Peyer's patch (tissue), 4 donors: ENCODE results near the gene CADPS.

Source experiments
- POLR2A ChIP-seq, 2 donors: fragments of 450-650 bp; IDR thresholded peaks; one replicate each; pipeline ENCODE4 v1.5.1; 2017; ENCODE audit warnings: antibody characterized with exemption in 2 of 2, mild to moderate bottlenecking in 2 of 2, moderate library complexity in 2 of 2
- TF ChIP-seq, protein P1 (sequence below), 6 experiments: fragments of 450-650 bp in 4 of 6; fragments of 200-600 bp in 2 of 6; sonication (generic) in 1 of 6; IDR thresholded peaks; one replicate each; pipeline ENCODE4 v1.5.1; 2017 to 2019; ENCODE audit warnings: antibody characterized with exemption in 6 of 6, mild to moderate bottlenecking in 3 of 6, moderate library complexity in 1 of 6

GRCh38 chr3:62768896-62769295 is 106.3 kb downstream of the CADPS start:
- no peak for TF ChIP-seq POLR2A (IDR thresholded peaks at IDR 0.05)
- TF ChIP-seq, protein P1, sequence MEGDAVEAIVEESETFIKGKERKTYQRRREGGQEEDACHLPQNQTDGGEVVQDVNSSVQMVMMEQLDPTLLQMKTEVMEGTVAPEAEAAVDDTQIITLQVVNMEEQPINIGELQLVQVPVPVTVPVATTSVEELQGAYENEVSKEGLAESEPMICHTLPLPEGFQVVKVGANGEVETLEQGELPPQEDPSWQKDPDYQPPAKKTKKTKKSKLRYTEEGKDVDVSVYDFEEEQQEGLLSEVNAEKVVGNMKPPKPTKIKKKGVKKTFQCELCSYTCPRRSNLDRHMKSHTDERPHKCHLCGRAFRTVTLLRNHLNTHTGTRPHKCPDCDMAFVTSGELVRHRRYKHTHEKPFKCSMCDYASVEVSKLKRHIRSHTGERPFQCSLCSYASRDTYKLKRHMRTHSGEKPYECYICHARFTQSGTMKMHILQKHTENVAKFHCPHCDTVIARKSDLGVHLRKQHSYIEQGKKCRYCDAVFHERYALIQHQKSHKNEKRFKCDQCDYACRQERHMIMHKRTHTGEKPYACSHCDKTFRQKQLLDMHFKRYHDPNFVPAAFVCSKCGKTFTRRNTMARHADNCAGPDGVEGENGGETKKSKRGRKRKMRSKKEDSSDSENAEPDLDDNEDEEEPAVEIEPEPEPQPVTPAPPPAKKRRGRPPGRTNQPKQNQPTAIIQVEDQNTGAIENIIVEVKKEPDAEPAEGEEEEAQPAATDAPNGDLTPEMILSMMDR (IDR thresholded peaks at IDR 0.05): no peak
